ENCODE measurements around the gene DGCR2.
"Not testable (repeated sequence)": the region's sequence is repeated elsewhere in the genome, so short reads cannot be mapped to it uniquely, and the experiment has no call there.

The DGCR2 gene

DNA sequence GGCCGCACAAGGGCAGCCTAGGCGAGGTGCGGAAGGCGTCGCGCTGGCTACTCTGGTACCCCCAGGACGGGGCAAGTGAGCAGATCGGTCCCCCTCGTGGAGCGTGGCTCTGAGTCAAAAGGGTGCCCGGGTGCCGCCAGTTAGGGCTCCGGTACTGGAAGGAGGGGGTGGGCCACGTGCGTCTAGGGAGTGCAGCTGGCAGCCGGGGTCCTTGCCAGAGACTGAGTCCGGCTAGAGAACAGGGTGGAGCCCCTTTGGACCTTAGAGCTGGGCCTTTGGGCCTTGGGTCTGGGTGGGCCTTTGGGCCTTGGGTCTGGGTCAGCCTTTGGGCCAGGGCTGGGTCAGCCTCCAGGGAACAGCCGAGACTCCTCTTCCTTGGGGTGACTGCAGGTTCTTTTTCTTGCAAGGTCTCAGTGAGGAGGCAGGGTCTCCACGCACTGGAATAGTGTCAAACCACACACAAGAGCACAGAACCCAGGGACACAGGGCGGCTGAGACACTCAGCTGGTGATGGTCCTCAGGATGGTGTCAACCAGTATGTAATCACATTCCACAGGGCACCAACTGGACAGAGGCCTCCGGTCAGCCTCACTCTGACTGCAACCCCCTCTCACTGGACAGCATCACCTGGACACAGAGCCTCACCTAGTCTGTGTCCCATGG lies 91.9 kb downstream of the DGCR2 start:
- CTCF ChIA-PET; DNase-seq (ENCODE audit: extremely low spot score); POLR2A ChIA-PET: not testable (repeated sequence)

DNA sequence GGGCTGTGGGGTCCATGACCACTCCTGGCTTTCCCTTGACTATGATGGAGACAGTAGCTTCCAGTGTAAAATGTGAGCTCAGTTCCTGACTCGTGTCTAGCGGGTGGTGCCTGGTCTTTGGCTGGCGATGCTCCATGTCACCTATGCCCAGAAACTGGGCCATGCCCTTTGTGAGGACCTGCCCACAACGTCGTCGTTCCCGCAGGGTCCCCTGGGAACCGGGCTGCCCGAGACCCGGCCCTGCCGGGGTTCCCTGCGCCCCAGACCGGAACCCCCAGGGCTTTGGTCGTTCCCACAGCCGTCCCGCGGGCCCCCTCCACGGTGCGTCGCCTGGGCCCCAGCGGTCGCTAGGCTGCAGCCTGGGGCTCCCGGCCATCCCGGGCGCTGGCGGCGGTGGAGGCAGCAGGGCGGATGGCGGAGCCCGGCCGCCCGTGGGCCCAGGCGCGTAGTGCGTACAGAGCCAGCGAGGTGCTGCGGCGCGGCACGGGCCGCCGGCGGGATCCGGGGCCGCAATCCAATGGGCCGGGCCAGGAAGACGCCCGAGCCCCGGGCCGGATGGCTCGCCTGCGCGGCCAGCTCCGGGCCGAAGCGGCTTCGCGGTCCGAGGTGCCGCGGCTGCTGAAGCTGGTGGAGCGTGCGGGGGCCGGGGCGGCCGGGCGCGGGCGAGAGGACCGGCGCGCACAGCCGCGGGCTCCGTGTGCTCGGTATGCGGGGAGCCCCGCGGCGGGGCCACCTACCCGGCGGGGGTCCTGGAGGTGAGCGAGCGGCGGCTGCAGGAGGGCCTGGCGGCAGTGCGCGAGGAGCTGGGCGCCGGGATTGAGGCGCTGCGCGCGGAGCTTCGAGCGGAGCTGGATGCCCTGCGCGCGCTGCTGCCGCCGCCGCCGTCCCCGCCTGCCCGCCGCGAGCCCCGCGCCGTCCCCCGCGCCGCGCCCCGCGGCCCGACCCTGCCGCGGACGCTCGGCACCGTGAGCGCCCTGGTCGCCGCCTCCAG lies 92.8 kb downstream of the DGCR2 start:
- CTCF ChIA-PET; DNase-seq (ENCODE audit: extremely low spot score); POLR2A ChIA-PET: not testable (repeated sequence)

DNA sequence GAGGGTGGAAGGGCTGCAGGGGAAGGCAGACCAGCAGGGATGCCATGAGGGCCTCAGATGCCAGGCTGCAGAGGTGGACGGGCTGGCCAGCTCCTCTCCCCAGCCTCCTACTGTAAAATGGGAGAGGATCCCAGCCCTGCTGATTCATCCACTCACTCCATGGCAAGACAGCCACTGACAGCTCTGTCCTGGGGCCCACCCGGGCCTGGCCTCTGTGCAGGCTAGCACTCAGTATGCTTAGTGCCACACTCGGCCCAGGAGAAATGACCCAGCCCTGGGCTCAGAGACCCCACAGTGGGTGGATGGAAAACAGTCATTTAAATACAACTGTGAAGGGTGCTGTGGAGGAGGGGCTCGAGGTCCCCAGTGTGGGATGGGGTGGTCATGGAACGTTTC lies 94.2 kb downstream of the DGCR2 start:
- DNase-seq (ENCODE audit: extremely low spot score); CTCF ChIA-PET; POLR2A ChIA-PET: not testable (repeated sequence)

DNA sequence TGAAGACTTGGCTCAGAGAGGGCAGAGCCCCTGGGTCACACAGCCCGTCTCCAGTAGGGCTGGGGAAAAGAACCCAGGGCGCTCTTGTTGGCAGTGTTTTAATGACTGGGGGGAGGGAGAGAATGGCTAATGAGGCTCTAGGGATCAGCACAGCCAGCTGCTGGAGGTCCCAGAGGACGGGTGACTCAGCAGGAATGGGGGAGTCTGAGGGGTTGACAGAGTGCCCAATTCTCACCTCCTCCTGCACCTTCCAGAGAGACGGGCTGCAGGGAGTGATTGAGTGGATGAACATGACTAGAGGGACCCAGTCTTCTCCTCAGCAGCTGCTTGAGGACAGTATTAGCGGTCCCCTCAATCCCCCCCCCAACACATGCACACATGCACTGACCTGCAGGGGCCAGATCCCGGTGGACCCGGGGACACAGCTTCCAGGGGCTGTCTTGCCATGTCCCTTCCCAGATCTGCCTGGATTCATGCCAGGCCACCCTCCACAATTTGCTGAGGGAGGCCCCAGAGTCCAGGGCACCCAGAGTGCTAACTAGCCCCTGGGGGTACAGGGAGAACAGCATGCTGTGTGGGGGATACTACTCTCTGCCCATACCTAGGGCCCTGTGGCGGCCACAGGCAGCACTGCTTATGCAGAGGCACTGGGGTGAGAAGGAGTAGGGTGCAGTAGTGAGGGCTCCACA lies 94.7 kb downstream of the DGCR2 start:
- DNase-seq (ENCODE audit: extremely low spot score); POLR2A ChIA-PET; CTCF ChIA-PET: not testable (repeated sequence)

DNA sequence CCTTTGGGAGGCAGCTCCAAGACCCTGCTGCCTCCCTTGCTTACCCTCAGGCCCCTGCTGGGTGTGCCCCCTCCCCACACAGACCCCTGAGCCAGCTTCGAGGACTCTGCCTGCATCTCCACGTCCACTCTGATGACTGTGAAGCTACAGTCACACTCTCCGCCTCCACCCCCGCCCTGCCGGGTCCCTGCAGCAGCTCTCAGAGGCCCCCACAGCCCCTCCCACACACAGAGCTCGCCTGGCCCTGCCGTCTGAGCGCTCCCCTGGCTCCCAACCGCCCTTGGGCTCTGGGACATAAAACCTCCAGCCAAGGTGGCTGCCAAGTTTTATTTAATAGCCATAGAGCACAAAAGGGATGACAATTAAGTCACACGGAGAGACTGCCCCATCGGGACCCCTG lies 96.1 kb downstream of the DGCR2 start:
- CTCF ChIA-PET; DNase-seq (ENCODE audit: extremely low spot score); POLR2A ChIA-PET: not testable (repeated sequence)

DNA sequence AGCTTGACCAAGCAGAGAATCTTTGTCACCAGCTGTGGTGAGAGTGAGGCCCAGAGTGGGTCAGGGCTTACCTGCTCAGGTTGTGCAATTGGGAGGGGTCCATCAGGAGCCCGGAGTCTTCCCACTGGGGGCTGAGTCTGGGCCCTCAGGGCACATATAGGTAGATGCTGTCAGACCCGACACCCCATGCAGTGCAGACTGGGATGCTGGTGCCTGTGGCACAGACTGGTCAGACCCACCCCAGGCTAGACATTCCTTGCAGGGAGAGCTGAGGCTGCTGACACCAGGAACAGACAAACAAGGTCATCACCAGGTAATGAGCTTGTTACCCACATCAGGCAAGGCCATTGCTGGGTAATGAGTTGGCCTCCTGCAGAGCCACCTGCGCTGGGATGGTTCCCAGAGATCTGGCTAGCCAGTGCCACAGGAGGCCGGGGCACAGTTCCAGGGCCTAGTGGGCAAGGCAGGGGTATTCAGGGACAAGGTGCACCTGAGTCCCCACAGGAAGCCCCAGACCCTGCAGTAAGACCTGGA lies 97.2 kb downstream of the DGCR2 start:
- DNase-seq (ENCODE audit: extremely low spot score); CTCF ChIA-PET; POLR2A ChIA-PET: not testable (repeated sequence)

DNA sequence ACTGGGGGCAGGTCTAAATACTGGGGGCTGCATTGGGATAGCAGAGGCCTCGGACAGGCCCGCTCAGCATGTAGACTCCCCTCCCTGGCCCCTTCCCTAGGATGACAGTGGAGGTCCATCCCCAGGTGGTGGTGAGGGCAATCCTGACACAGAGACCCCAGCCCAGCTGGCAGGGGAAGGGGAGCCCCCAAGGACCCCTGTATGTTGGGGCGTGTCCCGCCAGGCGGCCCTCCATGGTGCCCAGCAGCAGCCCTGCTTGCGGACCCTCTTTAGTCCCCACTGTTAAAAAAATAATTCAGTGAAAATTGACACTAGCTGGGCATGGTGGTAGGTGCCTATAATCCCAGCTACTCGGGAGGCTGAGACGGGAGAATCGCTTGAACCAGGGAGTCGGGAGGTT lies 98.3 kb downstream of the DGCR2 start:
- CTCF ChIA-PET; POLR2A ChIA-PET; DNase-seq (ENCODE audit: extremely low spot score): not testable (repeated sequence)

DNA sequence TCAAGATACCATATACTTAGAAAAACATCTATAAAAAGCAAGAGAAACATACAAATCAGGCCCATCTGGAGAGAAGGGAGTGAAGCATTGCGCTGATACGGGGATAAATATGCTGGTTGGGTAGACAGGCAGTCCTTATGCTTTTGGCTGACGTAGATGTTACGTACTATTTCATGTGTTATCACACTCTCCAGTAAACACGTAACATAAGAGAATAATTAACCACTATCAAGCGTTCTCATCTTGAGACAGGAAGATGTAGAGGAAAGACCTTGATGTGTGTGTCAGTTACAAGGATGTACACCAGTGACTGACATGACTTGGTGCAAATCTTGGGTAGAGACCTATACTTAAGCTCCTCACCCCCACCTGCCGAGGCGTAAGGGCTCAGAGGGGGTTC lies 99.5 kb downstream of the DGCR2 start:
- ChIA-PET POLR2A (interaction anchor here (0.7 kb wide), 1 partner anchor 491 kb away, joined by 4 read pairs; no protein-coding TSS in a partner anchor), CTCF (no interaction called here)
- TF ChIP-seq SP1 (IDR thresholded peaks at IDR 0.05) = no peak
- TF ChIP-seq ELF4 (IDR thresholded peaks at IDR 0.05) = no peak
- TF ChIP-seq HDGF (IDR thresholded peaks at IDR 0.05; ENCODE audit: borderline replicate concordance) = no peak
- no peak for TF ChIP-seq FOXK2 (IDR thresholded peaks at IDR 0.05)
- no peak for TF ChIP-seq L3MBTL2 (conservative IDR thresholded peaks at IDR 0.05)
- no peak for TF ChIP-seq SUZ12 (IDR thresholded peaks at IDR 0.05)
- TF ChIP-seq ARNT (IDR thresholded peaks at IDR 0.05) = no peak
- TF ChIP-seq FOXA1 (IDR thresholded peaks at IDR 0.05) = no peak
- TF ChIP-seq FOXM1 (IDR thresholded peaks at IDR 0.05; ENCODE audit: borderline replicate concordance) = no peak
- TF ChIP-seq BHLHE40 (IDR thresholded peaks at IDR 0.05; ENCODE audit: borderline replicate concordance) = no peak
- TF ChIP-seq, protein P1, sequence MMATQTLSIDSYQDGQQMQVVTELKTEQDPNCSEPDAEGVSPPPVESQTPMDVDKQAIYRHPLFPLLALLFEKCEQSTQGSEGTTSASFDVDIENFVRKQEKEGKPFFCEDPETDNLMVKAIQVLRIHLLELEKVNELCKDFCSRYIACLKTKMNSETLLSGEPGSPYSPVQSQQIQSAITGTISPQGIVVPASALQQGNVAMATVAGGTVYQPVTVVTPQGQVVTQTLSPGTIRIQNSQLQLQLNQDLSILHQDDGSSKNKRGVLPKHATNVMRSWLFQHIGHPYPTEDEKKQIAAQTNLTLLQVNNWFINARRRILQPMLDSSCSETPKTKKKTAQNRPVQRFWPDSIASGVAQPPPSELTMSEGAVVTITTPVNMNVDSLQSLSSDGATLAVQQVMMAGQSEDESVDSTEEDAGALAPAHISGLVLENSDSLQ (IDR thresholded peaks at IDR 0.05) = no peak
- no peak for TF ChIP-seq TARDBP (IDR thresholded peaks at IDR 0.05)
- TF ChIP-seq LEF1 (IDR thresholded peaks at IDR 0.05; ENCODE audit: borderline replicate concordance) = no peak
- no peak for TF ChIP-seq NFRKB (IDR thresholded peaks at IDR 0.05)
- no peak for TF ChIP-seq ZNF384 (IDR thresholded peaks at IDR 0.05)
- no peak for TF ChIP-seq CTBP1 (IDR thresholded peaks at IDR 0.05; ENCODE audit: borderline replicate concordance)
- DNase-seq (ENCODE audit: extremely low spot score) = no peak

DNA sequence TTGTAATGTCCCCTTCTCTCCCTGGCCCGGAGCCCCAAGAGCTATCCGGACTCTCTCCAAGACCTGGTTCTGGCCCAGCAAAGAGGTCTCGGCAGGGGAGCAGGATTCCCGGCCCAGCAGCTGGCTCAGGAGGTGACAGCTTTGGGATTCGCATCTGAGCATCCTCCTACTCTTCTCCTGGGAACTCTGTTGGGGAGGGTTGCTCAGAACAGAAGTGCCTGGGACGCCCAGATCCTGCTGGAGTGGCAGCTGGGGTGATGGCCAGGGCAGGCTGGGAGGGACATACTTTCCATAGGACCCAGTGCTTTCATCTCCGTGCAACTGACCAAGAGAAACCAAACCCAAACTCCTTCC lies 102.6 kb downstream of the DGCR2 start:
- ChIA-PET CTCF (interaction anchor here (0.7 kb wide), 1 partner anchor 16 kb away, joined by 3 read pairs; no protein-coding TSS in a partner anchor), POLR2A (no interaction called here)
- no peak for DNase-seq (ENCODE audit: extremely low spot score)
- no peak for TF ChIP-seq SP1 (IDR thresholded peaks at IDR 0.05)
- TF ChIP-seq FOXK2 (IDR thresholded peaks at IDR 0.05) = no peak
- TF ChIP-seq ARNT (IDR thresholded peaks at IDR 0.05) = no peak
- TF ChIP-seq FOXA1 (IDR thresholded peaks at IDR 0.05) = no peak
- TF ChIP-seq SUZ12 (IDR thresholded peaks at IDR 0.05) = no peak
- no peak for TF ChIP-seq L3MBTL2 (conservative IDR thresholded peaks at IDR 0.05)
- no peak for TF ChIP-seq TARDBP (IDR thresholded peaks at IDR 0.05)
- no peak for TF ChIP-seq BHLHE40 (IDR thresholded peaks at IDR 0.05; ENCODE audit: borderline replicate concordance)
- TF ChIP-seq LEF1 (IDR thresholded peaks at IDR 0.05; ENCODE audit: borderline replicate concordance) = no peak
- TF ChIP-seq, protein P1 (IDR thresholded peaks at IDR 0.05) = no peak
- no peak for TF ChIP-seq ZNF384 (IDR thresholded peaks at IDR 0.05)
- TF ChIP-seq NFRKB (IDR thresholded peaks at IDR 0.05) = no peak
- no peak for TF ChIP-seq ELF4 (IDR thresholded peaks at IDR 0.05)
- TF ChIP-seq CTBP1 (IDR thresholded peaks at IDR 0.05; ENCODE audit: borderline replicate concordance) = no peak
- no peak for TF ChIP-seq HDGF (IDR thresholded peaks at IDR 0.05; ENCODE audit: borderline replicate concordance)
- TF ChIP-seq FOXM1 (IDR thresholded peaks at IDR 0.05; ENCODE audit: borderline replicate concordance) = no peak

Measured in HEK293T (cell line).